Embryonic facial prominence (tissue), 1 donor: ENCODE measurements around the gene SRGAP2B.
"Not testable (repeated sequence)": the region's sequence is repeated elsewhere in the genome, so short reads cannot be mapped to it uniquely, and the experiment has no call there.

ENCODE experiments used
- DNase-seq: peaks from one replicate; pipeline ENCODE4 v3.0.0-alpha.2; 2016; ENCODE audit errors: extremely low spot score

The SRGAP2B gene

GRCh38 chr1:144946525-144947480 lies 148.3 kb downstream of the SRGAP2B start:
- DNase-seq = not testable (repeated sequence)

GRCh38 chr1:144941710-144942109 lies 153.4 kb downstream of the SRGAP2B start:
- DNase-seq = not testable (repeated sequence)

- not testable (repeated sequence) for DNase-seq
Observed at GRCh38 chr1:144940054-144940453, 155.1 kb downstream of the SRGAP2B start.

- DNase-seq = not testable (repeated sequence)
Observed at GRCh38 chr1:144938627-144939026, 156.5 kb downstream of the SRGAP2B start.

GRCh38 chr1:144936186-144936732 lies 158.9 kb downstream of the SRGAP2B start:
- not testable (repeated sequence) for DNase-seq

GRCh38 chr1:144935310-144935709 lies 159.8 kb downstream of the SRGAP2B start:
- DNase-seq = not testable (repeated sequence)

- DNase-seq = not testable (repeated sequence)
Observed at GRCh38 chr1:144933014-144933413, 162.1 kb downstream of the SRGAP2B start.

- DNase-seq = not testable (repeated sequence)
Observed at GRCh38 chr1:144932153-144932552, 163.0 kb downstream of the SRGAP2B start.

- DNase-seq = not testable (repeated sequence)
Observed at GRCh38 chr1:144931553-144931952, 163.6 kb downstream of the SRGAP2B start.

GRCh38 chr1:144930085-144930777 lies 164.9 kb downstream of the SRGAP2B start:
- not testable (repeated sequence) for DNase-seq

- DNase-seq = not testable (repeated sequence)
Observed at GRCh38 chr1:144927292-144927691, 167.8 kb downstream of the SRGAP2B start.

GRCh38 chr1:144923640-144924039 lies 171.5 kb downstream of the SRGAP2B start:
- not testable (repeated sequence) for DNase-seq

- not testable (repeated sequence) for DNase-seq
Observed at GRCh38 chr1:144922785-144923184, 172.3 kb downstream of the SRGAP2B start.

GRCh38 chr1:144919106-144919505 lies 176.0 kb downstream of the SRGAP2B start:
- DNase-seq = not testable (repeated sequence)

GRCh38 chr1:144918027-144918603 lies 177.0 kb downstream of the SRGAP2B start:
- DNase-seq = not testable (repeated sequence)

GRCh38 chr1:144917154-144918026 lies 177.7 kb downstream of the SRGAP2B start:
- DNase-seq = not testable (repeated sequence)

GRCh38 chr1:144913977-144914734 lies 181.0 kb downstream of the SRGAP2B start:
- not testable (repeated sequence) for DNase-seq

GRCh38 chr1:144913458-144913857 lies 181.7 kb downstream of the SRGAP2B start:
- DNase-seq = not testable (repeated sequence)

GRCh38 chr1:144910729-144911128 lies 184.4 kb downstream of the SRGAP2B start:
- not testable (repeated sequence) for DNase-seq

- not testable (repeated sequence) for DNase-seq
Observed at GRCh38 chr1:144900841-144901240, 194.3 kb downstream of the SRGAP2B start.
